ENCODE results near the gene HRC. TPM values are rescaled to one million over a fixed set of nuclear protein-coding genes. Genes with fewer than 3 reads are reported as not detected.
A peak's percentile ranks its signal among the peaks of the same experiment; 100 is the strongest.

HRC gene
- polyA plus RNA-seq, 1 donor: 1.8 TPM

DNA sequence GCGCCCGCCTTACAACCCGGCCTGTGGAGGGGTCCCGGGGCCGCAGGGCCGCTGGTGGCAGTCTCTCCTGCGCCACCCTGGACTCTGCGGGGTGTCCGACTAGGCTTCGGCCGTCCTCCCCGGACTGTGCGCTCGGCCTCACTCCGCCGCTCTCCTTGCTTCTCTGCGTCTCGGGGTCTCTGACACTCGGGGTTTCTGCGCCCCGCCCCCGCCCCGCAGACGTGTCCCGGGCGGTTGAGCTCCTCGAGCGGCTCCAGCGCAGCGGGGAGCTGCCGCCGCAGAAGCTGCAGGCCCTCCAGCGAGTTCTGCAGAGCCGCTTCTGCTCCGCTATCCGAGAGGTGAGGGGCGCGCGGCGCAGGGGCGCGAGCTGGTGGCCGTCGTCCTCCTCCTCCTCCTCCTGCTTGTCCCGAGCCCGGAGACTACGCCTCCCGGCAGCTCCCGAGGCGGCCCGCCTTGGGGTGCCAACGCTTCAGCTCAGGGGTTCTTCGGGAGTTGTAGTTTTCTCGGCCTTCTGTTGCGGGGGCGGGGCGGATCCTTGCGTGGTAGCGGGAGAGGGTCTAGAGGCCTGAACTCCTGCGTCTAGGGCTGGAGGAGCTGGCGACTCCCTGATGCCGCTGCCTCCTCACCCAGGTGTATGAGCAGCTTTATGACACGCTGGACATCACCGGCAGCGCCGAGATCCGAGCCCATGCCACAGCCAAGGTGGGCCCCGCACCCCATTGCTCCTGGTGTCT is 40.4 kb downstream of the HRC start:
- DNase-seq: peak; percentile 48 to 73

DNA sequence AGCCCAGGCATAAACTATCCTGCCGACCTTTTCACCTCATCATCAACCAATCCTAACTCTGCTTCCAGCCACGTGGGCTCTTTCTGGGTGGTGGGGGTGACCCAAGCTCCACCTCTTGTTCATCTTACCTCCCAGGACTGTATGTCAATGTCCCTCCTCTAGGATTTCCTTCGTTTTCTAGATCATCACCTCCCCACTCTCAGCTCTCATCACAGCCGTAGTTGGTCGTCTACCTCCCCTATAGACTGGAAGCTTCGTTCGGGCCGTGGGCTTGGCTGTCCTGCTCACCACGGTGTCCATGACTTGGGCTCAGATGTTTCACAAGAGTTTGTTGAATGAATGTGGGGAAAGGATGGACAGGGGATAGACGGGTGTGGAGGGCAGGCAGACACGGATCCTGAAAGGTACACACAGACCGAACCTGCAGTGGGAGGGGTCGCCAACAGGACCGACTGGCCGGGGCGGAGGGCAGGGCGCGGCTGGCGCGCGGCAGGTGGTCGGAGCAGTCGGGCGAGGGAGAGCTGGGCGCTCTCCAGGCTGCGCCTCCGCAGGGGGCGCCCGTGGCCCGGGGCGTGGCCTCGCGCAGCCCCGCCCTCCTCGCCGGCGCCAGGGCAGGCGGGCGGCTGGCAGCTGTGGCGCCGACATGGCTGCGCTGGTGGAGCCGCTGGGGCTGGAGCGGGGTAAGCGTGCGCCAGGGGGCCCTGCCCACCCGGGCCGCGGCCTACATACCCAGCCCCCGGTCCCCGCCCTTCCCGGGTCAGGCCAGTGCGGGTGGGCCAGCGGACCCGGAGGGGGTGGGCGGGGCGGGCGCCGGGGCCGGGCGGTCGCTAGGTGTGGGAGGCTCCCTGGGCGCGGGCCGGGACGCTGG is 41.2 kb downstream of the HRC start, which contains the start of gene LIN7B:
LIN7B (plus strand) TSS at position 609 of the 868 bp plus-strand sequence; CDS start at position 644, 35 bp downstream.
- H3K4me1 ChIP-seq (ENCODE audit: control insufficient read depth, insufficient read depth, low read length): peaks cover 19% of the 10 kb centered on the region
- H3K27ac ChIP-seq (ENCODE audit: low read length): peak within 1 kb of the TSS; percentile 67
- WGBS (ENCODE audit: insufficient coverage, low lambda C conversion rate): no CpG with 5 or more reads among the region's 66 CpGs
- peak within 1 kb of the TSS; percentile 73 for H3K4me3 ChIP-seq (ENCODE audit: low read length)
- DNase-seq: peak; percentile 67 to 79
- H3K9me3 ChIP-seq (ENCODE audit: control insufficient read depth, low read depth, low read length): no peaks in the 10 kb centered on the region
- peaks cover 10% of the 10 kb centered on the region for H3K36me3 ChIP-seq (ENCODE audit: control insufficient read depth, insufficient read depth, low read length)
- H3K27me3 ChIP-seq (ENCODE audit: control insufficient read depth, insufficient read depth, low read length): no peaks in the 10 kb centered on the region

More for the DNA sequence above, 40.4 kb downstream of the HRC start:
- Histone ChIP-seq H3K27me3 (ENCODE audit: control insufficient read depth, insufficient read depth, low read length) (peaks cover 3% of the 10 kb centered on the region), H3K27ac (ENCODE audit: low read length) (peak overlapping the region; percentile 67), H3K4me1 (ENCODE audit: control insufficient read depth, insufficient read depth, low read length) (peaks cover 21% of the 10 kb centered on the region), H3K4me3 (ENCODE audit: low read length) (peak overlapping the region; percentile 73), H3K9me3 (ENCODE audit: control insufficient read depth, low read depth, low read length) (peaks cover 2% of the 10 kb centered on the region), H3K36me3 (ENCODE audit: control insufficient read depth, insufficient read depth, low read length) (peaks cover 3% of the 10 kb centered on the region)
- WGBS (ENCODE audit: insufficient coverage, low lambda C conversion rate): no CpG with 5 or more reads among the region's 68 CpGs

DNA sequence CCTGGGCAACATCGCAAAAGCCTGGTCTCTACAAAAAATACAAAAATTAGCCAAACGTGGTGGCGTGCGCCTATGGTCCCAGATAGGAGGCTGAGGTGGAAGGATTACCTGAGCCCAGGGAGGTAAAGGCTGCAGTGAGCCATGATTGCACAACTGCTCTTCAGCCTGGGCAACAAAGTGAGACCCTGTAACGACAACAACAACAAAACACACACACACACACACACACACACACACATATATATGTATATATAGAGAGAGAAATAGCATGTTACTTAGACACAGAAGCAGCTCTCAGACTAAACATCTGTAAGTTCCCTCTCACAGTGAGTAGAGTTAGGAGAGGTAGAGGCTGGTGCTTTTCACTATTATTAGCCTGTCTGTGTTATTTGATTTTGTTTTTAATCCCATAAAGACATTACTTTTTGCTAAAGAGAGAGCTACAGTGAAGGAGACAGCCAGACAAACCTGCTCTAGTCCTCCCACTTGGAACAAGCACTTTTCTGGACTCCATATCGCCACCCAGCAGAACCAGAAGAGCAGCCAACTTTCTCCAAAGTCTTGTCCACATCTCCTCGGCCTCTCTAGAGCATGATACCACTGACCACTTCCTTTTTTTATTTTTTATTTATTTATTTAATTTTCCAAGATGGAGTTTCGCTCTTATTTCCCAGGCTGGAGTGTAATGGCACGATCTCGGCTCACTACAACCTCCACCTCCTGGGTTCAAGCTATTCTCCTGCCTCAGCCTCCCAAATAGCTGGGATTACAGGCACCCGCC is 43.8 kb downstream of the HRC start:
- Histone ChIP-seq H3K4me3 (ENCODE audit: low read length) (no peak overlapping the region), H3K9me3 (ENCODE audit: control insufficient read depth, low read depth, low read length) (no peaks in the 10 kb centered on the region), H3K27me3 (ENCODE audit: control insufficient read depth, insufficient read depth, low read length) (no peaks in the 10 kb centered on the region), H3K4me1 (ENCODE audit: control insufficient read depth, insufficient read depth, low read length) (peaks cover 5% of the 10 kb centered on the region), H3K36me3 (ENCODE audit: control insufficient read depth, insufficient read depth, low read length) (peaks cover 33% of the 10 kb centered on the region), H3K27ac (ENCODE audit: low read length) (no peak overlapping the region)
- WGBS (ENCODE audit: insufficient coverage, low lambda C conversion rate): 85% methylated on average over 5 of the region's 11 CpGs
- no peak for DNase-seq

GRCh38 chr19:49110567-49110966 is 44.6 kb downstream of the HRC start:
- peaks cover 39% of the 10 kb centered on the region for H3K36me3 ChIP-seq (ENCODE audit: control insufficient read depth, insufficient read depth, low read length)
- no peaks in the 10 kb centered on the region for H3K27me3 ChIP-seq (ENCODE audit: control insufficient read depth, insufficient read depth, low read length)
- WGBS (ENCODE audit: insufficient coverage, low lambda C conversion rate): 80% methylated on average over 1 of the region's 3 CpGs
- H3K4me1 ChIP-seq (ENCODE audit: control insufficient read depth, insufficient read depth, low read length): peaks cover 5% of the 10 kb centered on the region
- no peaks in the 10 kb centered on the region for H3K9me3 ChIP-seq (ENCODE audit: control insufficient read depth, low read depth, low read length)
- DNase-seq: no peak
- no peak overlapping the region for H3K27ac ChIP-seq (ENCODE audit: low read length)
- H3K4me3 ChIP-seq (ENCODE audit: low read length): no peak overlapping the region

- no CpG with 5 or more reads among the region's 8 CpGs for WGBS (ENCODE audit: insufficient coverage, low lambda C conversion rate)
Observed at GRCh38 chr19:49109569-49110233, 45.5 kb downstream of the HRC start.

GRCh38 chr19:49109051-49109450 is 46.1 kb downstream of the HRC start:
- H3K4me3 ChIP-seq (ENCODE audit: low read length): no peak overlapping the region
- H3K4me1 ChIP-seq (ENCODE audit: control insufficient read depth, insufficient read depth, low read length): peaks cover 5% of the 10 kb centered on the region
- 100% methylated on average over 1 of the region's 5 CpGs for WGBS (ENCODE audit: insufficient coverage, low lambda C conversion rate)
- H3K27ac ChIP-seq (ENCODE audit: low read length): no peak overlapping the region
- H3K36me3 ChIP-seq (ENCODE audit: control insufficient read depth, insufficient read depth, low read length): peaks cover 52% of the 10 kb centered on the region
- no peak for DNase-seq
- H3K9me3 ChIP-seq (ENCODE audit: control insufficient read depth, low read depth, low read length): no peaks in the 10 kb centered on the region
- H3K27me3 ChIP-seq (ENCODE audit: control insufficient read depth, insufficient read depth, low read length): no peaks in the 10 kb centered on the region

More at GRCh38 chr19:49109569-49110233, 45.5 kb downstream of the HRC start:
- Histone ChIP-seq H3K4me3 (ENCODE audit: low read length) (no peak overlapping the region), H3K27ac (ENCODE audit: low read length) (no peak overlapping the region), H3K27me3 (ENCODE audit: control insufficient read depth, insufficient read depth, low read length) (no peaks in the 10 kb centered on the region), H3K36me3 (ENCODE audit: control insufficient read depth, insufficient read depth, low read length) (peaks cover 46% of the 10 kb centered on the region), H3K9me3 (ENCODE audit: control insufficient read depth, low read depth, low read length) (no peaks in the 10 kb centered on the region), H3K4me1 (ENCODE audit: control insufficient read depth, insufficient read depth, low read length) (peaks cover 5% of the 10 kb centered on the region)
- DNase-seq: no peak

DNA sequence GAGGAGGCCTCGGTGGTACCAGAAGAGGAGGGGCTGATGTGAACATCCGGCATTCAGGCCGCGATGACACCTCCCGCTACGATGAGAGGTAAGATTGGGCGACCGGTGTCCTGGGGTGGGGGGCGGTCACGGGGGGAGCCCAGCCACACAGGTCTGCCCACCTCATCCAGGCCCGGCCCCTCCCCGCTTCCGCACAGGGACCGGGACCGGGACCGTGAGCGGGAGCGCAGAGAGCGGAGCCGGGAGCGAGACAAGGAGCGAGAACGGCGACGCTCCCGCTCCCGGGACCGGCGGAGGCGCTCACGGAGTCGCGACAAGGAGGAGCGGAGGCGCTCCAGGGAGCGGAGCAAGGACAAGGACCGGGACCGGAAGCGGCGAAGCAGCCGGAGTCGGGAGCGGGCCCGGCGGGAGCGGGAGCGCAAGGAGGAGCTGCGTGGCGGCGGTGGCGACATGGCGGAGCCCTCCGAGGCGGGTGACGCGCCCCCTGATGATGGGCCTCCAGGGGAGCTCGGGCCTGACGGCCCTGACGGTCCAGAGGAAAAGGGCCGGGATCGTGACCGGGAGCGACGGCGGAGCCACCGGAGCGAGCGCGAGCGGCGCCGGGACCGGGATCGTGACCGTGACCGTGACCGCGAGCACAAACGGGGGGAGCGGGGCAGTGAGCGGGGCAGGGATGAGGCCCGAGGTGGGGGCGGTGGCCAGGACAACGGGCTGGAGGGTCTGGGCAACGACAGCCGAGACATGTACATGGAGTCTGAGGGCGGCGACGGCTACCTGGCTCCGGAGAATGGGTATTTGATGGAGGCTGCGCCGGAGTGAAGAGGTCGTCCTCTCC is 47.4 kb downstream of the HRC start:
- Histone ChIP-seq H3K9me3 (ENCODE audit: control insufficient read depth, low read depth, low read length) (no peaks in the 10 kb centered on the region), H3K27me3 (ENCODE audit: control insufficient read depth, insufficient read depth, low read length) (no peaks in the 10 kb centered on the region), H3K4me1 (ENCODE audit: control insufficient read depth, insufficient read depth, low read length) (no peaks in the 10 kb centered on the region), H3K4me3 (ENCODE audit: low read length) (no peak overlapping the region), H3K36me3 (ENCODE audit: control insufficient read depth, insufficient read depth, low read length) (peaks cover 64% of the 10 kb centered on the region), H3K27ac (ENCODE audit: low read length) (no peak overlapping the region)
- 97% methylated on average over 6 of the region's 93 CpGs for WGBS (ENCODE audit: insufficient coverage, low lambda C conversion rate)
- DNase-seq: no peak

DNA sequence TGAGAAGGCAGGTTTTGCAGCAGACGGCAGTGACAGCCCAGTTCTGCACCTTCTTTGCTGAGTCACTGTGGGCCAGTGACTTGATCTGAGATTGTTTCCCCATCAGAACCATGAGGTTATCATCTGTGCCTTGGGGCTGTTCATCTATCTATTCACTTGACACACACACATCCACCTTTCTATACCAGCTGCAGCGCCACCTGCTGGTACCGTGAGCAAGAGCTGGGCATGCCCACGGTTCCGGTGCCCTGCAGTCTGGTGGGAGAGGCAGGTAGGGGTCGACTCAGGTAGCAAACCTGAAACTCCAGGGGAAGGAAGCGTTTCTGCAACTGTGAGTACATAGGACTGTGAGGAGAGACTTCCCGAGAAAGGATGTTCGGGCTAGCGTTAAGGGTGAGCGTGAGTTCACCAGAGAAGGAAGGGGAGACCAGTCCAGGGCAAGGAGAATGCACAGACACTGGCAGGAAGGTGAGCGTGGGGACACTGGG is 48.5 kb downstream of the HRC start:
- Histone ChIP-seq H3K27ac (ENCODE audit: low read length) (no peak overlapping the region), H3K36me3 (ENCODE audit: control insufficient read depth, insufficient read depth, low read length) (peaks cover 73% of the 10 kb centered on the region), H3K4me1 (ENCODE audit: control insufficient read depth, insufficient read depth, low read length) (no peaks in the 10 kb centered on the region), H3K9me3 (ENCODE audit: control insufficient read depth, low read depth, low read length) (no peaks in the 10 kb centered on the region), H3K27me3 (ENCODE audit: control insufficient read depth, insufficient read depth, low read length) (no peaks in the 10 kb centered on the region), H3K4me3 (ENCODE audit: low read length) (no peak overlapping the region)
- WGBS (ENCODE audit: insufficient coverage, low lambda C conversion rate): 60% methylated on average over 1 of the region's 12 CpGs
- DNase-seq: peak; percentile 26 to 31

GRCh38 chr19:49104229-49104864 is 50.8 kb downstream of the HRC start:
- no peaks in the 10 kb centered on the region for H3K9me3 ChIP-seq (ENCODE audit: control insufficient read depth, low read depth, low read length)
- no peaks in the 10 kb centered on the region for H3K27me3 ChIP-seq (ENCODE audit: control insufficient read depth, insufficient read depth, low read length)
- WGBS (ENCODE audit: insufficient coverage, low lambda C conversion rate): no CpG with 5 or more reads among the region's 30 CpGs
- H3K4me3 ChIP-seq (ENCODE audit: low read length): no peak overlapping the region
- no peak for DNase-seq
- peaks cover 86% of the 10 kb centered on the region for H3K36me3 ChIP-seq (ENCODE audit: control insufficient read depth, insufficient read depth, low read length)
- H3K27ac ChIP-seq (ENCODE audit: low read length): no peak overlapping the region
- H3K4me1 ChIP-seq (ENCODE audit: control insufficient read depth, insufficient read depth, low read length): no peaks in the 10 kb centered on the region

Data from large intestine (tissue), 3 donors.